Smooth muscle cell (in vitro differentiated cells): ENCODE results near the gene NTN1. TPM values are rescaled to one million over a fixed set of nuclear protein-coding genes. Genes with fewer than 3 reads are reported as not detected.

Source experiments
- DNase-seq: peaks from one replicate; lab custom pipeline; 2025; ENCODE audit not compliant: unreplicated experiment; lab: John Stamatoyannopoulos, UW
- H2AFZ ChIP-seq: fragments of 200-600 bp; sonication (generic); 2 replicates; pipeline ENCODE4 v1.6.0; 2016; ENCODE audit warnings: antibody characterized with exemption, low read depth, mild to moderate bottlenecking
- H3F3A ChIP-seq: fragments of 200-600 bp; sonication (generic); 2 replicates; pipeline ENCODE4 v1.6.0; 2017; ENCODE audit warnings: antibody characterized with exemption, low read depth
- H3K27ac ChIP-seq: fragments of 200-600 bp; sonication (generic); 2 replicates; pipeline ENCODE4 v1.5.1; 2016; ENCODE audit warnings: low read depth, mild to moderate bottlenecking
- H3K27me3 ChIP-seq: fragments of 200-600 bp; sonication (generic); 2 replicates; pipeline ENCODE4 v1.6.1; 2016; ENCODE audit warnings: low read depth, mild to moderate bottlenecking
- H3K36me3 ChIP-seq: fragments of 200-600 bp; sonication (generic); 2 replicates; pipeline ENCODE4 v1.5.1; 2016; ENCODE audit warnings: low read depth
- H3K4me1 ChIP-seq: fragments of 200-600 bp; sonication (generic); 2 replicates; pipeline ENCODE4 v1.5.1; 2016; ENCODE audit warnings: low read depth
- H3K4me2 ChIP-seq: fragments of 200-600 bp; sonication (generic); 2 replicates; pipeline ENCODE4 v1.6.0; 2016; ENCODE audit warnings: mild to moderate bottlenecking
- H3K4me3 ChIP-seq: fragments of 200-600 bp; sonication (generic); 2 replicates; pipeline ENCODE4 v1.5.1; 2016; ENCODE audit warnings: mild to moderate bottlenecking
- H3K79me2 ChIP-seq: fragments of 200-600 bp; sonication (generic); 2 replicates; pipeline ENCODE4 v1.6.0; 2016; ENCODE audit warnings: low read depth, mild to moderate bottlenecking
- H3K9ac ChIP-seq: fragments of 200-600 bp; sonication (generic); 2 replicates; pipeline ENCODE4 v1.6.0; 2016; ENCODE audit warnings: low read depth
- H3K9me3 ChIP-seq: fragments of 200-600 bp; sonication (generic); replicated peaks from 2 replicates; pipeline ENCODE4 v1.5.1; 2016; ENCODE audit warnings: low read depth
- H4K20me1 ChIP-seq: fragments of 200-600 bp; sonication (generic); 2 replicates; pipeline ENCODE4 v1.6.0; 2016; ENCODE audit warnings: low read depth
- CTCF ChIP-seq: fragments of 200-600 bp; sonication (generic); IDR thresholded peaks from 2 replicates; pipeline ENCODE4 v1.5.1; 2017; ENCODE audit warnings: borderline replicate concordance, mild to moderate bottlenecking, antibody characterized with exemption; ENCODE audit not compliant: insufficient read depth, poor library complexity, severe bottlenecking
- WGBS: methylation state at CpG from one replicate; pipeline ENCODE4 v1.1.7; 2016; ENCODE audit warnings: low lambda C conversion rate; 5-methylcytosine and 5-hydroxymethylcytosine counted together
- polyA plus RNA-seq: library from polyadenylated mRNA; unstranded; fragments of >200 nt; fragmentation: Nextera tagmentation; extraction: Ambion mirVana; gene quantifications from 2 replicates; pipeline ENCODE4 v1.2.1, GENCODE V29; 2016
- total RNA-seq: library from RNA; depleted of rRNA; stranded (reverse); fragments of >200 nt; gene quantifications from 2 replicates; pipeline ENCODE4 v1.2.3, GENCODE V29; 2014

The NTN1 gene
- total and polyA plus RNA-seq, 2 experiments from 2014 or later: 0.07 to 0.72 TPM

- H3K27ac ChIP-seq: no peak overlapping the region
- no peaks in the 10 kb centered on the region for H4K20me1 ChIP-seq
- H3K4me1 ChIP-seq: peaks cover 3% of the 10 kb centered on the region
- TF ChIP-seq CTCF: no peak
- H2AFZ ChIP-seq: no peak overlapping the region
- no peak for DNase-seq
- no peak overlapping the region for H3K4me2 ChIP-seq
- no peaks in the 10 kb centered on the region for H3K36me3 ChIP-seq
- H3F3A ChIP-seq: no peaks in the 10 kb centered on the region
- H3K79me2 ChIP-seq: no peaks in the 10 kb centered on the region
- no peaks in the 10 kb centered on the region for H3K27me3 ChIP-seq
- no peaks in the 10 kb centered on the region for H3K9me3 ChIP-seq
- H3K4me3 ChIP-seq: no peak overlapping the region
- H3K9ac ChIP-seq: no peak overlapping the region
- 95% methylated on average over 21 of the region's 21 CpGs for WGBS
Measured at GRCh38 chr17:9244066-9245052, 223.0 kb downstream of the NTN1 start.

GRCh38 chr17:9247401-9247938, 226.2 kb downstream of the NTN1 start:
- Histone ChIP-seq H3K4me1 (no peaks in the 10 kb centered on the region), H3K4me2 (no peak overlapping the region), H3K9ac (no peak overlapping the region), H3K36me3 (no peaks in the 10 kb centered on the region), H3K27me3 (no peaks in the 10 kb centered on the region), H3K27ac (no peak overlapping the region), H3K4me3 (no peak overlapping the region), H2AFZ (no peak overlapping the region), H3K9me3 (no peaks in the 10 kb centered on the region), H3K79me2 (no peaks in the 10 kb centered on the region), H3F3A (no peaks in the 10 kb centered on the region), H4K20me1 (no peaks in the 10 kb centered on the region)
- WGBS: 94% methylated on average over 20 of the region's 21 CpGs
- TF ChIP-seq CTCF: no peak
- DNase-seq: no peak

GRCh38 chr17:9249245-9249953, 228.1 kb downstream of the NTN1 start:
- Histone ChIP-seq H3K9ac (no peak overlapping the region), H4K20me1 (no peaks in the 10 kb centered on the region), H2AFZ (no peak overlapping the region), H3K4me2 (no peak overlapping the region), H3F3A (no peaks in the 10 kb centered on the region), H3K9me3 (no peaks in the 10 kb centered on the region), H3K27me3 (no peaks in the 10 kb centered on the region), H3K4me1 (no peaks in the 10 kb centered on the region), H3K36me3 (no peaks in the 10 kb centered on the region), H3K79me2 (no peaks in the 10 kb centered on the region), H3K27ac (no peak overlapping the region), H3K4me3 (no peak overlapping the region)
- no peak for DNase-seq
- 95% methylated on average over 21 of the region's 21 CpGs for WGBS
- no peak for TF ChIP-seq CTCF
